Hepatocyte (in vitro differentiated cells): ENCODE results near the gene UBA6. TPM values are rescaled to one million over a fixed set of nuclear protein-coding genes. Genes with fewer than 3 reads are reported as not detected.

ENCODE experiments used
- DNase-seq: peaks from one replicate; pipeline ENCODE4 v3.0.0-alpha.2; 2016; ENCODE audit warnings: low spot score
- H2AFZ ChIP-seq: fragments of 200-600 bp; sonication (generic); 2 replicates; pipeline ENCODE4 v1.6.0; 2016; ENCODE audit warnings: antibody characterized with exemption, mild to moderate bottlenecking
- H3K27ac ChIP-seq: fragments of 200-600 bp; sonication (generic); 2 replicates; pipeline ENCODE4 v1.5.1; 2016; ENCODE audit warnings: mild to moderate bottlenecking
- H3K27me3 ChIP-seq: fragments of 200-600 bp; sonication (generic); 2 replicates; pipeline ENCODE4 v1.6.1; 2016
- H3K36me3 ChIP-seq: fragments of 200-600 bp; sonication (generic); replicated peaks from 2 replicates; pipeline ENCODE4 v1.5.1; 2016; ENCODE audit warnings: low read depth; ENCODE audit not compliant: insufficient read depth
- H3K4me1 ChIP-seq: fragments of 200-600 bp; sonication (generic); 2 replicates; pipeline ENCODE4 v1.5.1; 2016; ENCODE audit warnings: mild to moderate bottlenecking, moderate library complexity; ENCODE audit not compliant: insufficient read depth
- H3K4me2 ChIP-seq: fragments of 200-600 bp; sonication (generic); 2 replicates; pipeline ENCODE4 v1.6.0; 2016
- H3K4me3 ChIP-seq: fragments of 200-600 bp; sonication (generic); 2 replicates; pipeline ENCODE4 v1.5.1; 2016; ENCODE audit warnings: mild to moderate bottlenecking
- H3K79me2 ChIP-seq: fragments of 200-600 bp; sonication (generic); 2 replicates; pipeline ENCODE4 v1.6.0; 2017; ENCODE audit warnings: mild to moderate bottlenecking
- H3K9me2 ChIP-seq: fragments of 200-600 bp; sonication (generic); replicated peaks from 2 replicates; pipeline ENCODE4 v1.6.0; 2017; ENCODE audit warnings: mild to moderate bottlenecking; ENCODE audit not compliant: insufficient read depth
- H3K9me3 ChIP-seq: fragments of 200-600 bp; sonication (generic); 2 replicates; pipeline ENCODE4 v1.5.1; 2016; ENCODE audit warnings: low read depth, mild to moderate bottlenecking
- H4K20me1 ChIP-seq: fragments of 200-600 bp; sonication (generic); 2 replicates; pipeline ENCODE4 v1.6.0; 2016; ENCODE audit warnings: mild to moderate bottlenecking; ENCODE audit not compliant: insufficient read depth, poor library complexity, severe bottlenecking
- EZH2 ChIP-seq: fragments of 200-600 bp; sonication (generic); IDR thresholded peaks from 2 replicates; pipeline ENCODE4 v1.6.1; 2016; ENCODE audit warnings: antibody characterized with exemption, mild to moderate bottlenecking, borderline replicate concordance
- EZH2phosphoT487 ChIP-seq: fragments of 200-600 bp; sonication (generic); IDR thresholded peaks from one replicate; pipeline ENCODE4 v1.6.1; 2018; ENCODE audit warnings: antibody characterized with exemption, mild to moderate bottlenecking, low read depth, moderate library complexity; ENCODE audit not compliant: unreplicated experiment, severe bottlenecking
- WGBS: methylation state at CpG from one replicate; pipeline ENCODE4 v1.1.6; 2016; ENCODE audit warnings: low lambda C conversion rate; ENCODE audit errors: missing lambda C conversion rate; 5-methylcytosine and 5-hydroxymethylcytosine counted together
- polyA plus RNA-seq: library from polyadenylated mRNA; unstranded; fragments of >200 nt; fragmentation: Nextera tagmentation; extraction: Ambion mirVana; gene quantifications from 2 replicates; pipeline ENCODE4 v1.2.1, GENCODE V29; 2016
- total RNA-seq: library from RNA; depleted of rRNA; stranded (reverse); fragments of >200 nt; gene quantifications from 2 replicates; pipeline ENCODE4 v1.2.3, GENCODE V29; 2014
- TF ChIP-seq, protein P1 (sequence below): fragments of 200-600 bp; sonication (generic); IDR thresholded peaks from 2 replicates; pipeline ENCODE4 v1.5.1; 2016; ENCODE audit warnings: antibody characterized with exemption, mild to moderate bottlenecking; ENCODE audit not compliant: poor library complexity

Gene UBA6
- total and polyA plus RNA-seq, 2 experiments from 2014 or later: 15.8 to 123 TPM

- DNase-seq: no peak
- H3K36me3 ChIP-seq: no peaks in the 10 kb centered on the region
- TF ChIP-seq EZH2: no peak
- TF ChIP-seq, protein P1, sequence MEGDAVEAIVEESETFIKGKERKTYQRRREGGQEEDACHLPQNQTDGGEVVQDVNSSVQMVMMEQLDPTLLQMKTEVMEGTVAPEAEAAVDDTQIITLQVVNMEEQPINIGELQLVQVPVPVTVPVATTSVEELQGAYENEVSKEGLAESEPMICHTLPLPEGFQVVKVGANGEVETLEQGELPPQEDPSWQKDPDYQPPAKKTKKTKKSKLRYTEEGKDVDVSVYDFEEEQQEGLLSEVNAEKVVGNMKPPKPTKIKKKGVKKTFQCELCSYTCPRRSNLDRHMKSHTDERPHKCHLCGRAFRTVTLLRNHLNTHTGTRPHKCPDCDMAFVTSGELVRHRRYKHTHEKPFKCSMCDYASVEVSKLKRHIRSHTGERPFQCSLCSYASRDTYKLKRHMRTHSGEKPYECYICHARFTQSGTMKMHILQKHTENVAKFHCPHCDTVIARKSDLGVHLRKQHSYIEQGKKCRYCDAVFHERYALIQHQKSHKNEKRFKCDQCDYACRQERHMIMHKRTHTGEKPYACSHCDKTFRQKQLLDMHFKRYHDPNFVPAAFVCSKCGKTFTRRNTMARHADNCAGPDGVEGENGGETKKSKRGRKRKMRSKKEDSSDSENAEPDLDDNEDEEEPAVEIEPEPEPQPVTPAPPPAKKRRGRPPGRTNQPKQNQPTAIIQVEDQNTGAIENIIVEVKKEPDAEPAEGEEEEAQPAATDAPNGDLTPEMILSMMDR: no peak
- TF ChIP-seq EZH2phosphoT487: no peak
- H3K9me2 ChIP-seq: no peaks in the 10 kb centered on the region
- H2AFZ ChIP-seq: no peak overlapping the region
- H3K27ac ChIP-seq: no peak overlapping the region
- 87% methylated on average over 9 of the region's 9 CpGs for WGBS
- no peak overlapping the region for H3K4me3 ChIP-seq
- no peaks in the 10 kb centered on the region for H3K27me3 ChIP-seq
- H3K4me2 ChIP-seq: no peak overlapping the region
- H3K4me1 ChIP-seq: no peaks in the 10 kb centered on the region
- no peaks in the 10 kb centered on the region for H4K20me1 ChIP-seq
- H3K9me3 ChIP-seq: no peaks in the 10 kb centered on the region
- no peaks in the 10 kb centered on the region for H3K79me2 ChIP-seq
Observed at GRCh38 chr4:67721770-67722597, 21.0 kb upstream of the UBA6 start.

GRCh38 chr4:67721315-67721769, 20.4 kb upstream of the UBA6 start:
- Histone ChIP-seq H3K4me1 (no peaks in the 10 kb centered on the region), H3K79me2 (no peaks in the 10 kb centered on the region), H3K9me2 (no peaks in the 10 kb centered on the region), H4K20me1 (no peaks in the 10 kb centered on the region), H3K4me2 (no peak overlapping the region), H3K9me3 (no peaks in the 10 kb centered on the region), H3K36me3 (no peaks in the 10 kb centered on the region), H3K27ac (no peak overlapping the region), H3K4me3 (no peak overlapping the region), H3K27me3 (no peaks in the 10 kb centered on the region), H2AFZ (no peak overlapping the region)
- no peak for DNase-seq
- 100% methylated on average over 3 of the region's 3 CpGs for WGBS
- TF ChIP-seq EZH2 (no peak), EZH2phosphoT487 (no peak)
- TF ChIP-seq, protein P1: no peak

DNA sequence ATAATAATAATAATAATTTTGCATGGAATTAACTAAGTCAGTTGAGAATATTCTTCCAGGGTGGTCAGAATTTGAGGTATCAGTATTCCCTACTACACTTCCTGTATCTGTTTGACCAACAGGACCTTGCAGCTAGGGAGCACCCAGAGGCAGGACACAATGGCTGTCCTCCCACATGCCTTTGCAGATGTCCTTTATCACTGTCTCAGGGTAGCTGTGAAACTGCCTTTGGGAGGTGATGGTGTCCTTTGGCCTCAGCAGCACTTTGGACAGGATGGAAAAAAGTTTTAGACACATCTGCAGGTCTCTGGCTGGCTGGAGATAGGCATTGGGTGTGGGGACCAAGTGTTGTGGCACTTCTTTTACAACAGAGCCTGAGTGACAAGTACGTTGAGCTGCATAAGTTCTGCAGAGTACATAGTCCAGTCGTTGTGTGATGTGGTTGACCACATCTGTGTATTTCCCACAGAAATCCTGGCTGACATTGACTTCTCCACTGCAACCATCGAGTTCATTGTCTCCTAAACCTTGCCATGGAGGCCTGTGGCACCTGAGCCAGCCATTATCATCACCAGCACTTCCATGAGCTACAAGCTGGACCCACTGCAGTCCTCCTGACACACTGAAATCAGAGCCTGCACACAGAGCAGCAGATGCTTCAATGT, 19.1 kb upstream of the UBA6 start:
- H3K4me3 ChIP-seq: no peak overlapping the region
- no peak for DNase-seq
- WGBS: 93% methylated on average over 3 of the region's 3 CpGs
- no peaks in the 10 kb centered on the region for H3K9me3 ChIP-seq
- no peaks in the 10 kb centered on the region for H3K27me3 ChIP-seq
- no peak overlapping the region for H3K4me2 ChIP-seq
- no peaks in the 10 kb centered on the region for H3K4me1 ChIP-seq
- TF ChIP-seq, protein P1: no peak
- TF ChIP-seq EZH2: no peak
- TF ChIP-seq EZH2phosphoT487: no peak
- H2AFZ ChIP-seq: no peak overlapping the region
- H3K79me2 ChIP-seq: no peaks in the 10 kb centered on the region
- no peaks in the 10 kb centered on the region for H4K20me1 ChIP-seq
- no peak overlapping the region for H3K27ac ChIP-seq
- no peaks in the 10 kb centered on the region for H3K9me2 ChIP-seq
- H3K36me3 ChIP-seq: no peaks in the 10 kb centered on the region
